Mesothelial cell of epicardium (in vitro differentiated cells): ENCODE measurements around the gene DNM3. TPM values are rescaled to one million over a fixed set of nuclear protein-coding genes. Genes with fewer than 3 reads are reported as not detected.
A peak's percentile ranks its signal among the peaks of the same experiment; 100 is the strongest.

Experiments used
- DNase-seq, 2 experiments: peaks; one replicate each; pipeline ENCODE4 v3.0.0; 2021; ENCODE audit warnings: low spot score in 2 of 2; ENCODE audit not compliant: unreplicated experiment in 2 of 2
- H3K27ac Mint-ChIP-seq: 2 replicates; pipeline ENCODE4 v1.8.0; 2021; ENCODE audit warnings: mixed read lengths
- H3K27me3 Mint-ChIP-seq: 2 replicates; pipeline ENCODE4 v1.8.0; 2021; ENCODE audit warnings: low read depth, mixed read lengths
- H3K36me3 Mint-ChIP-seq: 2 replicates; pipeline ENCODE4 v1.8.0; 2021; ENCODE audit warnings: mixed read lengths
- H3K4me1 Mint-ChIP-seq: 2 replicates; pipeline ENCODE4 v1.8.0; 2021; ENCODE audit warnings: mixed read lengths
- H3K4me3 Mint-ChIP-seq: 2 replicates; pipeline ENCODE4 v1.8.0; 2021; ENCODE audit warnings: mild to moderate bottlenecking, moderate library complexity, mixed read lengths
- H3K9me3 Mint-ChIP-seq: 2 replicates; pipeline ENCODE4 v1.8.0; 2021; ENCODE audit warnings: mixed read lengths
- total RNA-seq: library from RNA; stranded (reverse); gene quantifications from 3 replicates; pipeline ENCODE4 v1.2.1, GENCODE V29; 2021
- TF ChIP-seq, protein P1 (sequence below): fragments of 200-600 bp; sonication (generic); IDR thresholded peaks from one replicate; pipeline ENCODE4 v1.5.0; 2021; ENCODE audit warnings: antibody characterized with exemption; ENCODE audit not compliant: unreplicated experiment

Gene DNM3
- total RNA-seq, 1 donor from 2014 or later: 5.0 TPM

DNA sequence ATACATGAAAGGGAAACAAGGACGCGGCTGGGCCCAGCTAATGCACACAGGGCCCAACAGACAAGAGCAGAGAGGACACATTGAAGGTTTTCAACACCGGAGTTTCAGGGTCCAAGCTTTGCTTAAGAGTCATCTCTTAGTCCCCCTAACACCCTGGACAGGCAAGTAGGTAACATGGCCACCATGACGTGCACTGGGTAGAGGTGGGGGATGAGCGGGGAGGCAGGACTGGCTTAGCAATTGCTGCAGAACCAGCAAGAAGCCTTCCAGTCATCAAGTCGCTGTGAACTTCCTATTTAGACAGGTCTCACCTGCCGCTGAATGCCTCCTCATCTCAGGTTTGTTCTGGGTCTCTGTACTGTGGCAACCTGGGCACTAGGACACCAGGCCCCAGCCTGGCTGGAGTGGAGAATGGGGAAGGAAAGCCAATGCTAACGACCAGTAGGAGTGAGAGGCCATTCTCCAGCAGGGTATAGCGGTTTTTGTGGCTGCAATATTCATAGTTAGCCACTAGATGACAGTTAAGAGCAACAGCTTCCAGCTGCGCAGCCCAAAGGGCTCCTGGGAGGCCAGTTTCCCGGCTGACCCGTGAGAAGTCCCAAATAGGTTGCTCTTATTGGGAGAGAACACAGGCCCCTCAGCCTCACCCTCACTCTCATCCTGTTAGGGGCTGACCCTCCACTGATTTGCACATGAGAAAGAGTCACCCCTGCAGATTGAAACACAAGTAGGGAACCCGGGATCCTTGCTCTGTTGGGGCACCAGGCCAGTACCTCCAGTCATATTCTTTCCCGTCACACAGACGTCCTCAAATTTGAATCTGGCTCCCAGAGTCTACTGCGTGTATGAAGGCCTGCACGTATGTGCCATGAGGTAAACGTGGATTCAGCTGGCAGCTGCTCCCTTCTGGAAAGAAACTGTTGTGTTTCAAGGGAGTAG lies 608.6 kb downstream of the DNM3 start:
- Mint-ChIP-seq H3K9me3 (no peaks in the 10 kb centered on the region), H3K27me3 (no peaks in the 10 kb centered on the region), H3K4me1 (peaks cover 65% of the 10 kb centered on the region), H3K36me3 (no peaks in the 10 kb centered on the region), H3K27ac (peak overlapping the region; percentile 89), H3K4me3 (no peak overlapping the region)
- TF ChIP-seq, protein P1, sequence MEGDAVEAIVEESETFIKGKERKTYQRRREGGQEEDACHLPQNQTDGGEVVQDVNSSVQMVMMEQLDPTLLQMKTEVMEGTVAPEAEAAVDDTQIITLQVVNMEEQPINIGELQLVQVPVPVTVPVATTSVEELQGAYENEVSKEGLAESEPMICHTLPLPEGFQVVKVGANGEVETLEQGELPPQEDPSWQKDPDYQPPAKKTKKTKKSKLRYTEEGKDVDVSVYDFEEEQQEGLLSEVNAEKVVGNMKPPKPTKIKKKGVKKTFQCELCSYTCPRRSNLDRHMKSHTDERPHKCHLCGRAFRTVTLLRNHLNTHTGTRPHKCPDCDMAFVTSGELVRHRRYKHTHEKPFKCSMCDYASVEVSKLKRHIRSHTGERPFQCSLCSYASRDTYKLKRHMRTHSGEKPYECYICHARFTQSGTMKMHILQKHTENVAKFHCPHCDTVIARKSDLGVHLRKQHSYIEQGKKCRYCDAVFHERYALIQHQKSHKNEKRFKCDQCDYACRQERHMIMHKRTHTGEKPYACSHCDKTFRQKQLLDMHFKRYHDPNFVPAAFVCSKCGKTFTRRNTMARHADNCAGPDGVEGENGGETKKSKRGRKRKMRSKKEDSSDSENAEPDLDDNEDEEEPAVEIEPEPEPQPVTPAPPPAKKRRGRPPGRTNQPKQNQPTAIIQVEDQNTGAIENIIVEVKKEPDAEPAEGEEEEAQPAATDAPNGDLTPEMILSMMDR: peak; percentile 74
- peak in 1 of 2 experiments; percentile 48 for DNase-seq

DNA sequence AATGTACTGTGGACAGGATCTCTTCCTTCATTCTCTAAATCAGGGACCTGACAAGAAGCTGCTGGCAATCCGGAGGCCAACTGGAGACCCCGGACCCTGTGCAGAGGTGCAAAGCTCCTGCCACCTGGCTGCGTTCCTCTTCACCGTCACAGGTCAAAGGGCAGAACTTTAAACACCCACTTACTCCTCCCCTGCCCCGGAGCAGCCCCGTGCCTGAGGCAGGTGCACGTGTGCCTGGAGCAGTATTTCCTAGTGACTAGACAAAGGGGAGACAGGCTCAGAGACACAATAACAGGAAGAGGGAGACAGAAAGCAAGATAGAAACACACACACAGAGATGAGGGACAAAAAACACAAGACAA lies 609.2 kb downstream of the DNM3 start:
- TF ChIP-seq, protein P1: no peak
- Mint-ChIP-seq H3K36me3 (no peaks in the 10 kb centered on the region), H3K27ac (peak overlapping the region; percentile 89), H3K4me3 (peak overlapping the region; percentile 6), H3K4me1 (peaks cover 62% of the 10 kb centered on the region), H3K27me3 (no peaks in the 10 kb centered on the region), H3K9me3 (no peaks in the 10 kb centered on the region)
- no peak for DNase-seq

DNA sequence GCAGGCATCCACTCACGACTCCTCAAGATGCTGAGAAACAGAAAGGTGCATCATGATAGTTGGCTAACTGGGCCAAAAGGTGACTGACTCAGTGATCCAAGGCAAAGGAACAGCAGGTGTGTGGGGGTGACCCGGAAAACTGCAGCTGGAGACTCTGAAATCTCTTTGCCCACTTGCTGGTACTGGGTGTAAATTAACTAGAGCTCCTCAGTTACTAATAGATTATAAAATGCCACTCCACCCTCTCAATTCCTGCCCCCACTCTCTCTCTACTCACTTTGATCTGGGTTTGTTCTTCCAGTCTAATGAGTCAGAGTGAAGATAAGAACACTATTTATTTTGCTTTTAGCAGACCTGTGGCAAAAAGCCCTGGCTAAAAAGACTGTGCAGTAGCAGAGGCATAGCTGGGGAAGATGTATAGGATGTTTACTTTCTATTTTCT lies 609.7 kb downstream of the DNM3 start:
- Mint-ChIP-seq H3K36me3 (no peaks in the 10 kb centered on the region), H3K9me3 (no peaks in the 10 kb centered on the region), H3K4me1 (peaks cover 61% of the 10 kb centered on the region), H3K27me3 (no peaks in the 10 kb centered on the region), H3K27ac (peak overlapping the region; percentile 89), H3K4me3 (no peak overlapping the region)
- TF ChIP-seq, protein P1: no peak
- no peak for DNase-seq

DNA sequence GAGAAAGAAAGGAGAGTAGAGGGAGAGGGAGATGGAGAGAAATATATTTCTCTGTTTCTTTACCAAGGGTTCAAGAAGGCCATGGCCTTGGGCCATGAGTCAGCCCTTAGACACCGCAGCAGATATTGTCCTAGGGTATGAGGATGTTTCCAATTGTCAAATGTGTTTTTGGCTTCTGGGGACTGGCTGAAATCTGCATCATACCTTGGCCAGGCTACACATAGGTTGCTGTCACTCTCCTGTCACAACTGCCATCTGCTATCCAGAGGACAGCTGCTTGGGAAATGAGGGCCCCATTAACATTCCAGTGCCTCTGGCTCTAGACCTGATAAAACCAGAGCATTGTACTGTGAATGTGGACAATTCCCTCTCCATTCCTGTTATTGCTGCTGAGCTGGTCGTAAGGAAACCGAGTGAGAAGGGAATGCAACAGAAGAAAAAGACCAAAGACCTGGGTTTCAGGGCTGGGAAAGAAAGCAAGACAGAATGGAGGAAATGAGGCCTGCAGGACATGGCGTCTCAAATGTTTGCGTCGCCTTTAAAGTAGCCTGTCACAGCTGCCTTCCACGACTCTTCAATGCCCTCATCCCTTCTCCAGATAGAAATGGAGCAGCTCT lies 611.3 kb downstream of the DNM3 start:
- Mint-ChIP-seq H3K27me3 (no peaks in the 10 kb centered on the region), H3K9me3 (no peaks in the 10 kb centered on the region), H3K27ac (peak overlapping the region; percentile 90), H3K36me3 (no peaks in the 10 kb centered on the region), H3K4me1 (peaks cover 61% of the 10 kb centered on the region), H3K4me3 (no peak overlapping the region)
- no peak for DNase-seq
- TF ChIP-seq, protein P1: no peak

DNA sequence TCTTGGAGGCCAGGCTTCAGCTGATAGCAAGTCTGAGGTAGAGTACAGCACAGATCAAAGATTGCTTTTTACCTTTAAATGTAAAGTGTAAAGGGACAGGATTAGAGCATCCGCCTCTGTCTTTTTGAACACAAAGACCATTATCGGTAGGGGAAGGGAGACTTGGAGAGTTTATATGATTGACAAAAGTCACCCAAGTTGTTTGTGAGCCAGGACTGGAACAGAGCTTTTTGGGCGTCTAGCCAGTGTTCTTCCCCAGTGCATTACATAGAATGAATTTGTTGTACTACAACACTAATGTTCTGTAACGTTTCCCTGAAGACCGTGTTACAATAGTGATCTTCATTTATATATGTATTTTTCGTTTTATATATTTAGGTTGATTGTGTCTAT lies 611.9 kb downstream of the DNM3 start:
- H3K9me3 Mint-ChIP-seq: no peaks in the 10 kb centered on the region
- H3K27me3 Mint-ChIP-seq: no peaks in the 10 kb centered on the region
- no peak for DNase-seq
- H3K27ac Mint-ChIP-seq: peak overlapping the region; percentile 90
- no peaks in the 10 kb centered on the region for H3K36me3 Mint-ChIP-seq
- TF ChIP-seq, protein P1: no peak
- H3K4me1 Mint-ChIP-seq: peaks cover 61% of the 10 kb centered on the region
- no peak overlapping the region for H3K4me3 Mint-ChIP-seq
